ELR (cell line): ENCODE results near the gene WNT5A.

ENCODE experiments used
- DNase-seq: peaks from one replicate; pipeline ENCODE4 v3.0.0-alpha.2; 2015; ENCODE audit warnings: low read depth

Gene WNT5A

DNA sequence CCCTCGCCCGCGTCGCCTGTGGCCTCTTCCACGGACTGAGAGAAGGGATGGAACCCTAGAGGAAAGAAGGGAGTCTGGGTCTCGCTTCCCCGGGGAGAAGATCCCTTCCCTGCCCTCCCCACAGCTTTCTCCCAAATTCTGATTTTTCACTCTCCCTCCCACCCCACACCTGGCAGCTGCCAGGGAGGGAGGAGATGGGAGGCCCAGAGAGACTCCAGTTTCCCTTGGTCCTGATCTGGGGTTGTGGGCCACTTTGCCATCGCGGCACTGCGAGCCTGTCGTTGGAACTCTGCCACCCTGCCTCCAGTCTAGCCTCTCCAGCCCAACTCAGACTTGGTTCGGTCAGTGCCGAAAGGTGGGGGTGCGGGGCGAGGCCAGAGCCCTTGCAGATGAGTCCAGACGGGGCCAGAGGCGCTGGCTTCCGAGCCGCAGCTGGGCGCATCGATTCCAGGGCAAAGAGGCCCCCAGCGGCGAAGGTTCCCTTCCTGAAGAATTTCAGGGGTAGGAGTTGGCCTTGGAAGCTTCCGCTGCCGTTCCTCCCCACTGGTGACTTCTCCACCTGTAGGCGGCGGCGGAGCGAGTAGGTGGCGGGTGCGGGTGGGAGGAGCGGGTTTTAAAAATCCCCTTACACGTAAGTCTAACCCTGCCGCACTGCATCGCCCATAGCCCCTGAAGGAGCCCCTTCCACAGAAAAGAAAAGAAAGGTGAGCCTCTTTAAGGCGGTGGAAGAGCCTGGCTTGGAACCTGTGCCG is 5.2 kb downstream of the WNT5A start:
- peak; percentile 85 for DNase-seq

DNA sequence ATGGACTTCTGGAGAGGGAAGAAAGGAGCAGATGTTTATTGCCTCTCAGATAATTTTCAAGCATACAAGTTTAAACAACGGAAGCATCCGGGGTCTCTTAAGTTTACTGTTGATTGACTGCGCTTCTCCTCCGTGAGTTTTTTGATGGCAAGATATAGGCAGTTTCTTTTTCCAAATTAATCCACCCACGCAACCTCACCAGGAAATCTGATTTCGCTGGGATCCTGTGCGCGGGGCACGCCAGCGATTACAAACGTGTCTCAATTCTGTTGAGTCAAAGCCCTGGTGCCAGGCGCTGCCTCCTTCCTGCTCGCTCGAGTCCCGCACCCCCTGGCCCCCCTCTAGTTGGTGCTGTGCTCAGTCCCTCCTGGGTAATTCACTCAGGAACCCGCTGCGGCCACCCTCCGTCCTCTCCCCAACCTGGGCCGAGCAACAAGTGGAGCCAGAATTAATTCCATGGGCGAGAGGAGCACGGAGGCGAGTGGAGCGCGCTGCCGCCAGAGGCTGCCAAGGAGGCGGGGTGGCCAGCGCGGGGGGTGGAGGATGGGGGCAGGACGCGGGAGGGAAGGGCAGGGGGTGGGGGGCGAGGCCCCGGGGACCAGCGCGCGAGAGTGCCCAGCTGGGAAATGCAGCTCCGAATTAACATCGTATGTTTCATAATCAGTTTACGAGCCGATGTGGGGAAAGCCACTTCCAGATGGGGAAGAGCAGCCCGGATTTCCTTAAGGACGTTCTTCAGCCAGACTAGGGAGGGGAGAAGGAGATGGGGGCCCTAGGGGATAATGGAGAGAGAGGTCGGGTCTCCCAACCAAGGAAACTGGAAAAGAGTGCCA is 6.0 kb downstream of the WNT5A start:
- peak; percentile 80 for DNase-seq

DNA sequence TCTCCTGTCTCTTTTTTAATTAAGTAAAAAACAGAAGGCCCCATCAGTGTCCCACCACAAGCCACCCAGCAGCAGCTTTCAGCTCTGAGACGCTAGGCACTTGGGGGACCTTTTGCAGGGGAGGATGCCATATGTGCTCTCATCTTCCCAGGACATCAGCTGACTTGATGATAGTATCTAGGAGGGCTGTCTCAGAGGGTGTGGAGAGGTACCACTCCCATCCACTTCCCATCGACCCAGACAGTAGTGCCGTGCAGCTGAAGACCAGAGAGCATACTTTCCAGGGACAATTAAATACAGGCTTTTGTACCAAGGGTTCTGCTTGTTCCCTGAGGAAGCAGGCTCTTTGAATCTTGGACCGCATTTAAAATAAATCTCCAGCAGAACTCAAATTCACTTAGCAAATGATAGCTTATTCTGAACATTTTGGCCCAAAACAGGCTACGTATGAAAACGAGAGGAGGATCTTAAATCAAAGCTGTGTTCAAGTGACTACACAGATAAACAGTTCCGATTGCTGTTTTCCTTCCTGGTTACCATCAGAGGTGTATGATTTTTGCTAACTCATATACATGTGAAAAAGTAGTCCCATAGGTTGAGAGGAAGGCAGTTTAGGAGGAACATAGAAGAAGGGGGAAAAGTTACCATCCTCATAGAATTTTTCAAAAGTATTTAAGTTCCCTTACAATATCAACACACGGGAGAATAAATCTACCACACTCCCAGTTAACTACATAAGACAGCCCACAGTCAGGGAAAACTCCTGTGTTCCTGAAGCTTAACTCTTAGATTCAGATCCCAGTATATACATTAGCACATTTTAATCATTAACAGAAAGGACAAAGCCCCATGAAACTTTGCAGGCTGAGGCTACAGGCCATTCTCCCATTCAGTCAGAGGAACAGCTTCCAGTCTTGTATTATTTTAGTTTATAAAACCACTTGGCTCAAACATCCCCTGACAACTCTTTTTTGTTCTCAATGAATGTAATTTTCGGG is 9.5 kb downstream of the WNT5A start:
- DNase-seq, result peak; percentile 74

DNA sequence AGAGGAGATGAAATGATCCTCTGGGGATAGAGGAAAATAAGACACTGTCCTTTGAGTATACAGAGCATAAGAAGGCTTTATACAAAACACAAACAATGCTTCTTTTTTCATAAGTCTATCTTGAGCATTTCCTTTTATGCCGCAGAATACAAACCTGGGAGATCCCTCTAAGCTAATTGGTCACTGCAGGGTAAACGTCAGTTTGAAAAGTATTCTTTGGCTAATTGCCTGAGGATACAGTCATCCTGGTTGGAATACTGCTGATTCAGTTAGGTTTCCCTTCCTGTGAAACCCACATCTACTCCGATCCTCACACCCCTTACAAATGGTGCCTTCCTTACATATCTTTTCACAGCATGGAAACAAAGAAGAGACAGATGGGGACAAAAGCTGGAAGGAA is 10.6 kb downstream of the WNT5A start:
- peak; percentile 95 for DNase-seq

DNA sequence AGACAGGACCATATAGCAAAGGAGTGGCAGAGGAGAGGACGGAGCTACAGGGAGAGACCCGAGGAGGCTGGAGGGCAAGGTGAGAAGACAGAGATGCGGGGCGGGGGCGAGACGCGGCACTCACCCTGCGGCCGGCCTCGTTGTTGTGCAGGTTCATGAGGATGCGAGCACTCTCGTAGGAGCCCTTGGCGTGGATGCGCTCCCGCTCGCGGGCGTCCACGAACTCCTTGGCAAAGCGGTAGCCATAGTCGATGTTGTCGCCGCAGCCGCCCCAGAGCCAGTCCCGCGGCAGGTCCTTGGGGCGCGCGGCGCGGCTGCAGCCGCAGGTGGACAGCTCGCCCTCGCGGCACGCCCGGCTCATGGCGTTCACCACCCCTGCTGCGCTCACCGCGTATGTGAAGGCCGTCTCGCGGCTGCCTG is 12.9 kb downstream of the WNT5A start:
- no peak for DNase-seq

DNA sequence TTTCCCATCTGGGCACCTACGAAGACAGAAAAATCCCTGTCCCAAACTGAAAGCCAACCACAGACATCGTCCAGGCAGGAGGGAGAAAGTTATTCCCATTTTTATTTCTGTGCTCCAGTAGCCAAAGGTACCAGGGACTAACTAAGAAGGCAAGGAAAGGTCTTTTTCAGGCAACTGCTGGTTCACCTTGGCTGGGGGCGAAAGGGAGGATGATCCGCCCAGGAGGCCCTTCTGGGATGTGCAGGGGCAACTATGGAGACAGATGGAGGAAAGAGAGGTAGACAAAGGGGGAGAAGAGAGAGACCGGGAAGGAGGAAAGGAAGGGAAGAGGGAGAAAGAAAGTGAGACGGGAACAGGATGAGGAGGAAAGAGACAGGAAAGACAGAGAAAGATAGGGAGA is 13.3 kb downstream of the WNT5A start:
- DNase-seq, result no peak

DNA sequence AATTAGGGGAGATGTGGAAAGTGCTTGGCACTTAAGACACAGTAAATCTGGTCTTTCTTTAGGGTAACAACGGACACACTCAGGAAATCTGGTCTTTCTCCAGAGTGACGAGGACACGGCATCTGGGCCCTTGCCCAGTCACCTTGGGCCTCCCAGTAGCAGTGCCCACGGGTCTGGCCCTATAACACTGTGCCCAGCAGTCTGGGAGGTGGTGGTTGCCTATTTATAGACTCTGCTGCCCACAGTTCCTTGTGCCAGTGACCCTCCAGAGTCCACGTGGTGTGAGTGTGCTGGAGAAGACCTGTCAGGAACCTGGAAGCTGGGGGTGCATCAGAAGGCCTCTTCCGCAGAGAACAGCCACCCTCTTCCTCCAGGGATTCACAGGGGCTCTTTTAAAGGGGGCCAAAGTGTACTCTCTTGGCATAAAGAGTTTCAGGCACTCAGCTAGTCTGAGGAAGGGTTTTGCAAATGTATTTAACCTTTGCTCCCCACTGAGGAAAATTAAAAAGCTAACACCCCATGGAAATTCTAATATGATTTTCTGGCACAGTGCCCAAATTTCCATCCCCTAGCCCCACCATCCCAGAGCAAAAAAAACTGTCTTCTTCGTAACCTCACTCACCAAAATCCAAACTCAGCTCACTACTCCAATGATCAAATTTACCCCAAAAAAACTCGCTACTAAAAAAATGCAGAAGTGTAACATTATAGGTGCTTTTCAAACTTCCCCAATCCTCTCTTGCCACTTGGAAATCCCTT is 15.4 kb downstream of the WNT5A start:
- DNase-seq, result no peak

DNA sequence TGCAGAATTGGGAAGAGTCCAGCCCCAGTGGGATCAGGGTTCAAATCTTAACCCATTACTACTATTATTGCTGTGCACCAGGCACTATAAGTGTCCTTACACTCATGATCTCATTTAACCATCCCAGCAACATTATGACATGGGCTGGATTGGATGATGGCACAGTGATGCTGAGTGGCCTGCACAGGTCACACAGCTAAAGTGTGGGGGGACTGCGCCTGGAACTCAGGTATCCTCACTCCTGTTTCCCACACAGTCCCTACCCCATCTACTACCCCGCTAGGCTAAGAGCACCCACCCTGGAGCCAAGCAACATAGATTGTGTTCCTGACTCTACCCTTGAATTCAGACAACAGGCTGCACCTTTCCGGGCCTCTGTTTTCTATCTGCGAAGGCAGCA is 16.0 kb downstream of the WNT5A start:
- no peak for DNase-seq

DNA sequence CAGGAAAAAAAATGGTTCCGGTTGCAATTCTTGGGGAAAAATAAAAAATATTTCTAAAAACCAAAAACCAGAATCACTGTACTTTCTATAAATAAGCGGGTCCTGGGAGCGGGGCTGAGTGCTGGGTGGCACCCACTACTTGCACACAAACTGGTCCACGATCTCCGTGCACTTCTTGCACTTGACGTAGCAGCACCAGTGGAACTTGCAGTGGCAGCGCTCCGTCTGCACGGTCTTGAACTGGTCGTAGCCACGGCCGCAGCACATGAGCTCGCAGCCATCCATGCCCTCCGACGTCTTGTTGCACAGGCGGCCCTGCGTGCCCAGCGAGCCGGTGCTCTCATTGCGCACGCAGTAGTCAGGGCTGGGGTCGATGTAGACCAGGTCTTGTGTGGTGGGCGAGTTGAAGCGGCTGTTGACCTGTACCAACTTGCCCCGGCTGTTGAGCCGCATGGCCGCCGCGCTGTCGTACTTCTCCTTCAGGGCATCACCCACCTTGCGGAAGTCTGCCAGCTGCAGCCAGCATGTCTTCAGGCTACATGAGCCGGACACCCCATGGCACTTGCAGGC is 17.1 kb downstream of the WNT5A start:
- DNase-seq, result no peak

DNA sequence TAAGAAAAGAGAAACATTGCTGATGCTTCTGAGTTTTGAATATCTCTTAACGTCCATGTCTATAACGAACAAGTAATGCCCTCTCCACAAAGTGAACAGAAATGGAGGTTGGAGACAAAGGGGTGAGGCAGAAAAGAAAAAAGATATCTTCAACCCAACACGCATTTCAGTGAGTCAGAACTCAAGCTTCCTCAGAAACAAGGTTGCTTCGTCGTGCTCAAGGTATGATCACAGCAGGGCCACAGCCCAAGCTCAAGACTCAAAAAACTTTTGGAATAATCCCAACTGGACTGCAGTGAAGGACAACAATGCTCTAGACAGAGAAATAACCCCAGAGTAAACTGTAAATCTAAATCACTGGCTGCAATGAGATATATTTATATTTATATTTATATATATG is 18.9 kb downstream of the WNT5A start:
- peak; percentile 85 for DNase-seq

DNA sequence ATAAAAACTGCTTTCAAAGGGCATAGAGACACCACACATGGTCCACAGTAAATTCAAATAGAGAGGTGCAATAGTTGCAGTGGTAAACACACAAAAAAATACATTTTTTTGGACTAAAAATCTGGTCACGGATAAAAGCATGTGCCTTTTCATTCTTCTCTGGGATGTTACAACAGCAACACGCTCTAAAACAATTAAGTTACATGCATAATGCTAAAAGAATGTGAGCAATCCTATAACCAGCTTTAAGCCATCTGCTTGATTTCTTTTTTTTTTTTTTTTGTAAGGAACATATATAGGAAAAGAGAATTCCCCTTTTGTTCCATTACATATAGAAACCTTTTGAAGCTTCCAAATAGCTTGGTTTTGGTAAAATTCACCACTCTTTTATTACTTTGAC is 20.0 kb downstream of the WNT5A start:
- peak; percentile 74 for DNase-seq

DNA sequence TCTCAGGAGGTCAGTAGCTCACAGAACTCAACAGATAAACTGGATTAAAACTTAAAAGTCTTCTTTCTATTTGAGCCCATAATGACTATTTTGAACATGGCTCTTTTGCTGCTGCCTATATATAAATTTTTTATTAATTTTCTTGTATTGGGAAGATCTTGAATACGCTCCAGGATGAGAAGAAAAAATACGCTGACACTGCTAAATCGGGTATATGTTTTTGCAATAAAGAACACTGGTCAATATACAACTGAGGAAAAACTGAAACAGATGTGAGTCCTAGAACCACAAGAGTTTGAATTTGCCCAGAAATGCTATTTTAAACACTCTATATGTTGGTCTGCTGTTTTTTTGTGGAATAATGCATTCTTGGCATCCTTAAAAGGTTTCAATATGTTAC is 20.6 kb downstream of the WNT5A start:
- DNase-seq, result no peak

DNA sequence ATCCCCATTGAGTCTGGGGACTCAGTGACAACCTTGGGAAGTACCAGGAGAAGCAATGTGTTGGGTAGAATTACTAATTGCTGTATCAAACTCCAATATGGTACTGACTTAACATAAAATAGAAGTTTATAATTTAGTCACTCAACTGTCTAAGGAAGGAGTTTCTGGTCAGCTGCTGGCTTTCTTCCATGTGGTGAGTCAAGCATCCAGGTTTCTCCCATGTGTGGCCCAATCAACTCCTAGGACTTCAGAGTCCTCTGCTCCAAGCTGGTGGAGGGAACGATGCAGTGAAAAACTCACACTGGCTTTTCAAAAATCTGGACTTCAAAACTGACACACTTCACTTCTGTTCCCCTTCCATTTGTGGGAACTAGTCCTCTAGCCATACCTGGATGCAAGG is 25.2 kb downstream of the WNT5A start:
- DNase-seq, result peak; percentile 79

DNA sequence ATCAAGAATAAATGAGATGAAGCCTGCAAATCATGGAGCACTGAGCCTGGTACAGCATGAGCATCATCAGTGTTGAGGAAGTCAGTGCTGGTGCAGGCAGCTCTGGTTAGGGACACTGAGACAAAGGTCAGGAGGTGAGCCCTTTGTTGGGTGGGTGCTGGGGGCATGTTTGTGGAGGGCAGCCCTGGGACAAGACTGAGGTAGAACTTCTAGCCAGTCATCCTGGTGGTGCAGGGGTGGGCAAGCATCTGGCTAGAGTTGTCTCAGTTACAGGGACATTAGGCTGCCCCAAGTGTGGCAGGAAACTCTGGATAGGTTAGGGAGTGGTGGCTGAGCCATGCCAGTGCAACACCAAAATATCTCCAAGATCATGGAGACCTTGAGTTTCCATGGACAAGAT is 27.3 kb downstream of the WNT5A start:
- DNase-seq, result no peak

DNA sequence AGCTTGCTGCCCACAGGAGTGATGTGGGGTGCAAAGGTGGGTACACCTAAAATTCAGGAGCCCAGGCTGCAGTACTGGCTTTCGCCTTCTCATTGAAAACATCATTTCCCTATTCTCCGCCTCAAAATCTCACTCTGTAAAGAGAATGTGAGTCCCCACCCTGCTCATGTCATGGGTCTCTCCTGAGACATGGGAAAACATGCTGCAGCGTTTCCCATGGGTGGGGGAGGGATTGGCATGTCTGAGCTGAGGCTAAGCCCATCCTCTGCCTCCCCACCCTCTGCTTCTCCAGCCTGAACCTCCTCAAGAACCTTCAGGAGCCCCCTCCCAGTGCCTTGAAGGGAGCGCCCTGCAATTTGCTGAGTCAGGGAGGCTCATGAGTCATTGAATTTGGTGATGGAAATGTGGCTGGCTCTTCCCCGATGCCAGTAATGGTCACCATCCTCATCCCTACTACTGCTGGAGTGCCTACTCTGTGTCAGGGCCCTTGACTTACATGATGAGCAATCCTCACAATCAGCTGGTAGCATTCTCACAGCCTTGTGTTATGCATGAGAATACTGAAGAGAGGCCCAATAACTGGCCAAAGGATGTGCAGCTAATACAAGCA is 28.8 kb downstream of the WNT5A start:
- DNase-seq, result no peak

DNA sequence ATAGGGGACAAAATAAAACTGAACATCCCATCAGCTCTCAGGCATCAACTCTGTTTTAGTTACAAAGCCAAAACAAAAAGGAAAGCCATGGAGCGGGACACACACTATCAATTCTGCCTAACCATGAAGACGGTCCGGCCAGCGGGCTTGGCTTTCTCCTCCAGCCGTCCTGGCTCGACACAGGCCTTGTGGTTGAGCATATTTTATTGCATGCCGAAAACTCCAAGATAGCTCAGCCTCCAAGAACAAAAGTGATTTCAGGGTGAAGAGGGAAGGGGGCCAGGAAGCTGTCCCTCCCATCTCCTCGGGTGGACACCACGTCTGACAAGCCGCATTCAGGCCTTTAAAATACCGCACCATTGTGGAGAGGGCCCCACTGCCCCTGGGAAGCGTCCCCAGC is 31.2 kb downstream of the WNT5A start:
- DNase-seq, result no peak

DNA sequence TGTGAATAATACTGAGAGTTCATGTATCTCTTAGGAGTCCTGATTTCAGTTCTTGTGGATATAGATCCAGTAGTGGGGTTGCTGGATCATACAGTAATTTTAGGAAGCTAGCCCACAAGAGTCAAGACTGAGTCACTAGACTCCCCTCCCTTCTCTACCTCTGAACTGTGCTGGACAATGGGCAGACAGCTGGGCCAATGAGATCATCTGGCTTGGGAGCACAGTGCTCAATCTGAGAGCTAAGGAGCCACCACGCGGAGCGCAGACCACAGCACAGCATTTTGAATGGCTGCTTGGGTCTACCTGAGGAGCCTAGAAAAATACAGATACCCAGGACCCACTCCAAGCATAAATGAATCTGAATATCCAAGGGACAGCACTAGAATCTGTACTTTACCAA is 32.5 kb downstream of the WNT5A start:
- peak; percentile 30 for DNase-seq

DNA sequence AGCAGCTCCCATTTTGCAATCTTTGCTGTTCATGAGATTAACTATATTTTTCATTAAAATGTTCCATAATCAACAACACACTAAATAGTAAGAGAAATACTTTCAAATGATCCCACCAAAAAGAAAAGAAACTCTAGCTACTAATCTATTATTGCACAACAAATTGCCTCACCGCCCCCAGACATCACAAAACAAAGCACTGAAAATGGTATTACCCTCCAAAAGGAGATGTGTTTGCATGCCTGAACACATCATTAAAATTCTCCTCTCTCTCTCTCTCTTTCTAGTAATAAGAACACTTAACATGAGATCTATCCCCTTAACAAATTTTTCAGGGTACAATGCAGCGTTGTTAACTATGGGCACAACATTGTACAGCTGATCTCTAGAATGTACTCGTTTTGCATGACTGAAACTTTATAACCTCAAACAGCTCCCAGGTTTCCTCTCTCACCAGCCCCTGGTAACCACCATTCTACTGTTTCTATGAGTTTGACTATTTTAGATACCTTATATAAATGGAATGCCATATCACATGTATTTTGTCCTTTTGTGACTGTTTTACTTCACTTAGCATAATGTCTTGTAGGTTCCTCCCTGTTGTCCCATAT is 33.1 kb downstream of the WNT5A start:
- no peak for DNase-seq

DNA sequence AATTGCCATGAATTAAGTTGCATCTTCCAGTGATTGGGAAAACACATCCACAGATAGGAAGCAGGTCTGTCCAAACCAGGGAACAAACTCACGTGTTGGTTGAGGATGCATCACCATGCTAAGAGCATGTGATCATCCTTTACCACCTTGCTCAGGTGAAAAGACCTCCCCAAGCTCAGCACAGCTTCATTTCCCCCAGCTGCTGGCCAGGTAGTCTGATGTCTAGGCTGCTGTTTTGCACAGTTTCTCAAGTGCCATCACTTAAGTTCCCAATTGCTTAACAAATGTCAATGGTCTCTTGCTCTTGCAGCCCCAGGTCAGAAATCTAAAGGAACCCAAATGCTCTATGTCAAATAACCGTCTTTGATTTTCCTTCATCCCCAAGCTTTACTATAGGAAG is 34.2 kb downstream of the WNT5A start:
- DNase-seq, result no peak

DNA sequence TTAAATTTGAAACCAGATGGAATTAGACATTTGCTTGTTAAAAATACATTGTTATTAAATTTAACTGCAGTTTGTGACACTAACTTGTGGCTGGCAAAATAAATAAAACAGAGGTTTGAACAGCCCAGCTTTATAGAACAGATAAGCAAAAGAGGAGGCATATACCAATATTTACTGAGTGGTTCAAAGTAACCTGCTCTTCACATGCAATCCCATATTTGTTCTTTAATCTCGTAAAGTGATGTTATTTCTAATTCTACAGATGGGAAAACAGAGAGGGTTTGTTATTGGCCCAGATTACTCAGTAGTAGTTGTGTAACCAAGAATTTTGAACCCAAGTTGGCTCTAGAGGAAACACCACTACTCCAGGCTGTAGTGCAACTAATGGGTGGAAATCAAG is 37.6 kb downstream of the WNT5A start:
- no peak for DNase-seq
